Measurements from ENCODE around the gene VWA2. TPM values are rescaled to one million over a fixed set of nuclear protein-coding genes. Genes with fewer than 3 reads are reported as not detected.

VWA2 gene
- polyA plus RNA-seq, 2 of the 4 experiments (the other 2 are of a cell fraction): not detected

GRCh38 chr10:114285961-114286441 is 46.9 kb downstream of the VWA2 start:
- FAIRE-seq (no peak), DNase-seq (ENCODE audit: low read depth in 1 of 2, low spot score in 1 of 2) (no peak), ATAC-seq (no peak)
- no peaks in the 10 kb centered on the region for H3K9me3 ChIP-seq
- CTCF ChIA-PET: interaction anchor here (1.1 to 1.8 kb wide), 5 partner anchors 8 to 152 kb away, joined by 3 to 5 read pairs (median 4); no protein-coding TSS in a partner anchor
- POLR2A ChIA-PET: no interaction called here
- 84% methylated on average over 22 of the region's 31 CpGs for WGBS (ENCODE audit: missing lambda C conversion rate)
- H3K4me3 ChIP-seq: no peak overlapping the region
- H3K4me1 ChIP-seq: no peaks in the 10 kb centered on the region
- TF ChIP-seq ZFP36 (IDR thresholded peaks at IDR 0.05; ENCODE audit: borderline replicate concordance, partially characterized antibody): no peak
- TF ChIP-seq SMC3 (IDR thresholded peaks at IDR 0.05): no peak
- no peak for TF ChIP-seq ZC3H11A (IDR thresholded peaks at IDR 0.05)
- TF ChIP-seq ZNF302 (CRISPR knock-in tag; IDR thresholded peaks at IDR 0.05): no peak
- TF ChIP-seq, protein P1, sequence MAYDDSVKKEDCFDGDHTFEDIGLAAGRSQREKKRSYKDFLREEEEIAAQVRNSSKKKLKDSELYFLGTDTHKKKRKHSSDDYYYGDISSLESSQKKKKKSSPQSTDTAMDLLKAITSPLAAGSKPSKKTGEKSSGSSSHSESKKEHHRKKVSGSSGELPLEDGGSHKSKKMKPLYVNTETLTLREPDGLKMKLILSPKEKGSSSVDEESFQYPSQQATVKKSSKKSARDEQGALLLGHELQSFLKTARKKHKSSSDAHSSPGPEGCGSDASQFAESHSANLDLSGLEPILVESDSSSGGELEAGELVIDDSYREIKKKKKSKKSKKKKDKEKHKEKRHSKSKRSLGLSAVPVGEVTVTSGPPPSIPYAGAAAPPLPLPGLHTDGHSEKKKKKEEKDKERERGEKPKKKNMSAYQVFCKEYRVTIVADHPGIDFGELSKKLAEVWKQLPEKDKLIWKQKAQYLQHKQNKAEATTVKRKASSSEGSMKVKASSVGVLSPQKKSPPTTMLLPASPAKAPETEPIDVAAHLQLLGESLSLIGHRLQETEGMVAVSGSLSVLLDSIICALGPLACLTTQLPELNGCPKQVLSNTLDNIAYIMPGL (CRISPR knock-in tag; IDR thresholded peaks at IDR 0.05; ENCODE audit: borderline replicate concordance): no peak
- no peak for TF ChIP-seq ESRRA (IDR thresholded peaks at IDR 0.05; ENCODE audit: borderline replicate concordance, low read length)
- no peak for TF ChIP-seq CTCF (IDR thresholded peaks at IDR 0.05)
- no peak for TF ChIP-seq BCL3 (IDR thresholded peaks at IDR 0.05)
- TF ChIP-seq REST (IDR thresholded peaks at IDR 0.05): no peak
- no peak for TF ChIP-seq PHF8 (IDR thresholded peaks at IDR 0.05; ENCODE audit: borderline replicate concordance, low read depth)
- TF ChIP-seq, protein P2, sequence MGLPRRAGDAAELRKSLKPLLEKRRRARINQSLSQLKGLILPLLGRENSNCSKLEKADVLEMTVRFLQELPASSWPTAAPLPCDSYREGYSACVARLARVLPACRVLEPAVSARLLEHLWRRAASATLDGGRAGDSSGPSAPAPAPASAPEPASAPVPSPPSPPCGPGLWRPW (IDR thresholded peaks at IDR 0.05): no peak
- TF ChIP-seq FOSL2 (IDR thresholded peaks at IDR 0.05): no peak
- no peak for TF ChIP-seq FOSL2 (CRISPR knock-in tag; IDR thresholded peaks at IDR 0.05)
- no peak for TF ChIP-seq EHMT2 (IDR thresholded peaks at IDR 0.05; ENCODE audit: low read depth)
- no peak for TF ChIP-seq MAFK (IDR thresholded peaks at IDR 0.05; ENCODE audit: partially characterized antibody)
- no peak overlapping the region for H3K4me2 ChIP-seq
- no peak overlapping the region for H3K27ac ChIP-seq

DNA sequence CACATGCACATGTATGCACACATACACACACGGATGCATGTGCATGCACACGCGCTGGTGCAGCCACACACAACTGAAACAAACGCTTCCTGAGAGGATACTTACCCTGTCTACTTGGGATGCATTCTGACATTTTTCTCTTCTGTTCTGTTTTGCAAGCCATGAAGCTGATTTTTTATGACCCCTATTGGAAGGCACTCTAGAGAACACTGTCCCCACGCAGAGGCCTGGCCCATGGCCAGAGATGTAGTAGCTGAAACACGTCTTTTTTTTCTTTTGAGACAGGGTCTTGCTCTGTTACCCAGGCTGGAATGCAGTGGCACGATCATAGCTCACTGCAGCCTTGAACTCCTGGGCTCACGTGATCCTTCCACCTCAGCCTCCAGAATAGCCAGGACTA is 47.9 kb downstream of the VWA2 start:
- POLR2A ChIA-PET: no interaction called here
- Histone ChIP-seq H3K9me3 (no peaks in the 10 kb centered on the region), H3K4me1 (no peaks in the 10 kb centered on the region), H3K27ac (no peak overlapping the region), H3K4me2 (no peak overlapping the region), H3K4me3 (no peak overlapping the region)
- FAIRE-seq (no peak), DNase-seq (ENCODE audit: low read depth in 1 of 2, low spot score in 1 of 2) (no peak), ATAC-seq (no peak)
- CTCF ChIA-PET: interaction anchor here (1.1 to 2.1 kb wide), 7 partner anchors 9 to 116 kb away, joined by 3 to 9 read pairs (median 4); no protein-coding TSS in a partner anchor
- 67% methylated on average over 8 of the region's 8 CpGs for WGBS (ENCODE audit: missing lambda C conversion rate)
- no peak for TF ChIP-seq PHF8 (IDR thresholded peaks at IDR 0.05; ENCODE audit: borderline replicate concordance, low read depth)
- no peak for TF ChIP-seq ZSCAN20 (CRISPR knock-in tag; IDR thresholded peaks at IDR 0.05)
- no peak for TF ChIP-seq ZFP36 (IDR thresholded peaks at IDR 0.05; ENCODE audit: borderline replicate concordance, partially characterized antibody)
- TF ChIP-seq CHD2 (IDR thresholded peaks at IDR 0.05; ENCODE audit: low read length, partially characterized antibody): no peak
- TF ChIP-seq ZC3H11A (IDR thresholded peaks at IDR 0.05): no peak
- TF ChIP-seq EHMT2 (IDR thresholded peaks at IDR 0.05; ENCODE audit: low read depth): no peak
- no peak for TF ChIP-seq BHLHE40 (IDR thresholded peaks at IDR 0.05; ENCODE audit: low read depth, low read length)
- no peak for TF ChIP-seq MAX (IDR thresholded peaks at IDR 0.05)
- TF ChIP-seq, protein P1 (CRISPR knock-in tag; IDR thresholded peaks at IDR 0.05; ENCODE audit: borderline replicate concordance): no peak
- no peak for TF ChIP-seq PBX3 (IDR thresholded peaks at IDR 0.05)
- no peak for TF ChIP-seq HDAC2 (IDR thresholded peaks at IDR 0.05)

Data from A549 (cell line).